Measurements from ENCODE around the gene PRKCE. TPM values are rescaled to one million over a fixed set of nuclear protein-coding genes. Genes with fewer than 3 reads are reported as not detected.

Gene PRKCE
- total RNA-seq, 1 donor from 2014 or later = 18.4 TPM

GRCh38 chr2:45834372-45834771 is 182.9 kb downstream of the PRKCE start:
- Mint-ChIP-seq H3K4me1 (peaks cover 3% of the 10 kb centered on the region), H3K36me3 (peaks cover 13% of the 10 kb centered on the region), H3K27me3 (ENCODE audit: low read depth) (peaks cover 5% of the 10 kb centered on the region), H3K27ac (no peak overlapping the region), H3K4me3 (no peak overlapping the region), H3K9me3 (peaks cover 17% of the 10 kb centered on the region)
- TF ChIP-seq CTCF (IDR thresholded peaks at IDR 0.05; ENCODE audit: unreplicated experiment) = no peak
- DNase-seq (ENCODE audit: low spot score in 2 of 2, unreplicated experiment in 2 of 2) = no peak

- peaks cover 5% of the 10 kb centered on the region for H3K27me3 Mint-ChIP-seq (ENCODE audit: low read depth)
- no peak for TF ChIP-seq CTCF (IDR thresholded peaks at IDR 0.05; ENCODE audit: unreplicated experiment)
- no peak overlapping the region for H3K4me3 Mint-ChIP-seq
- H3K4me1 Mint-ChIP-seq = peaks cover 7% of the 10 kb centered on the region
- no peak for DNase-seq (ENCODE audit: low spot score in 2 of 2, unreplicated experiment in 2 of 2)
- peaks cover 12% of the 10 kb centered on the region for H3K36me3 Mint-ChIP-seq
- no peak overlapping the region for H3K27ac Mint-ChIP-seq
- H3K9me3 Mint-ChIP-seq = peaks cover 16% of the 10 kb centered on the region
Observed at GRCh38 chr2:45834858-45835257, 183.4 kb downstream of the PRKCE start.

- no peak overlapping the region for H3K27ac Mint-ChIP-seq
- H3K4me1 Mint-ChIP-seq = peaks cover 15% of the 10 kb centered on the region
- DNase-seq (ENCODE audit: low spot score in 2 of 2, unreplicated experiment in 2 of 2) = no peak
- no peak overlapping the region for H3K4me3 Mint-ChIP-seq
- peaks cover 5% of the 10 kb centered on the region for H3K27me3 Mint-ChIP-seq (ENCODE audit: low read depth)
- H3K9me3 Mint-ChIP-seq = peaks cover 2% of the 10 kb centered on the region
- no peak for TF ChIP-seq CTCF (IDR thresholded peaks at IDR 0.05; ENCODE audit: unreplicated experiment)
- H3K36me3 Mint-ChIP-seq = peaks cover 2% of the 10 kb centered on the region
Observed at GRCh38 chr2:45836316-45836715, 184.8 kb downstream of the PRKCE start.

GRCh38 chr2:45836740-45837139 is 185.3 kb downstream of the PRKCE start:
- DNase-seq (ENCODE audit: low spot score in 2 of 2, unreplicated experiment in 2 of 2) = no peak
- Mint-ChIP-seq H3K27ac (no peak overlapping the region), H3K9me3 (no peaks in the 10 kb centered on the region), H3K4me3 (no peak overlapping the region), H3K27me3 (ENCODE audit: low read depth) (peaks cover 5% of the 10 kb centered on the region), H3K36me3 (no peaks in the 10 kb centered on the region), H3K4me1 (peaks cover 15% of the 10 kb centered on the region)
- TF ChIP-seq CTCF (IDR thresholded peaks at IDR 0.05; ENCODE audit: unreplicated experiment) = no peak

- Mint-ChIP-seq H3K27ac (no peak overlapping the region), H3K36me3 (no peaks in the 10 kb centered on the region), H3K4me3 (no peak overlapping the region), H3K9me3 (no peaks in the 10 kb centered on the region), H3K4me1 (peaks cover 16% of the 10 kb centered on the region), H3K27me3 (ENCODE audit: low read depth) (peaks cover 5% of the 10 kb centered on the region)
- no peak for DNase-seq (ENCODE audit: low spot score in 2 of 2, unreplicated experiment in 2 of 2)
- no peak for TF ChIP-seq CTCF (IDR thresholded peaks at IDR 0.05; ENCODE audit: unreplicated experiment)
Observed at GRCh38 chr2:45837812-45838341, 186.4 kb downstream of the PRKCE start.

Data from mesothelial cell of epicardium (in vitro differentiated cells).